DND-41 (cell line): ENCODE measurements around the gene CNTLN.
"Not testable (repeated sequence)": the region's sequence is repeated elsewhere in the genome, so short reads cannot be mapped to it uniquely, and the experiment has no call there.

ENCODE experiments used
- ATAC-seq: fragments of 200-7000 bp; cut with Tn5 transposase; 3 replicates; pipeline ENCODE4 v1.9.1; 2021; ENCODE audit warnings: low read depth; ENCODE audit not compliant: insufficient read depth
- DNase-seq: peaks from one replicate; pipeline ENCODE4 v3.0.0-alpha.2; 2020
- H2AFZ ChIP-seq: 2 replicates; pipeline ENCODE4 v1.6.0; 2012; ENCODE audit warnings: low read depth, low read length
- H3K27ac ChIP-seq: 2 replicates; pipeline ENCODE4 v1.5.1; 2012; ENCODE audit warnings: low read length, inconsistent platforms
- H3K27me3 ChIP-seq: fragments of 200-600 bp; sonication (generic); 2 replicates; pipeline ENCODE4 v1.6.0; 2012; ENCODE audit warnings: low read length, mild to moderate bottlenecking, inconsistent platforms; ENCODE audit not compliant: insufficient read depth, poor library complexity
- H3K36me3 ChIP-seq: 2 replicates; pipeline ENCODE4 v1.5.1; 2012; ENCODE audit warnings: low read length, inconsistent platforms; ENCODE audit not compliant: insufficient read depth
- H3K4me1 ChIP-seq: 2 replicates; pipeline ENCODE4 v1.5.1; 2012; ENCODE audit warnings: mild to moderate bottlenecking, low read length; ENCODE audit not compliant: insufficient read depth
- H3K4me2 ChIP-seq: 2 replicates; pipeline ENCODE4 v1.6.0; 2012; ENCODE audit warnings: mild to moderate bottlenecking, moderate library complexity, low read length, inconsistent platforms; ENCODE audit not compliant: insufficient read depth
- H3K4me3 ChIP-seq, 2 experiments: fragments of 200-600 bp in 1 of 2; shearing (Covaris generic) in 1 of 2; 2 replicates each; pipeline ENCODE4 v1.5.1; 2012 to 2016; ENCODE audit warnings: inconsistent platforms in 2 of 2, low read length in 2 of 2, mild to moderate bottlenecking in 2 of 2, low read depth in 1 of 2, moderate library complexity in 1 of 2
- H3K79me2 ChIP-seq: 2 replicates; pipeline ENCODE4 v1.6.0; 2012; ENCODE audit warnings: low read length, inconsistent platforms; ENCODE audit not compliant: insufficient read depth
- H3K9ac ChIP-seq: 2 replicates; pipeline ENCODE4 v1.6.0; 2012; ENCODE audit warnings: low read depth, mild to moderate bottlenecking, inconsistent platforms, low read length, moderate library complexity
- H3K9me3 ChIP-seq: 2 replicates; pipeline ENCODE4 v1.5.1; 2012; ENCODE audit warnings: low read length, moderate library complexity, mild to moderate bottlenecking, inconsistent platforms; ENCODE audit not compliant: insufficient read depth, severe bottlenecking
- H4K20me1 ChIP-seq: 2 replicates; pipeline ENCODE4 v1.6.0; 2012; ENCODE audit warnings: low read length; ENCODE audit not compliant: insufficient read depth
- CTCF ChIP-seq: IDR thresholded peaks from 2 replicates; pipeline ENCODE4 v1.5.1; 2012; ENCODE audit warnings: borderline replicate concordance, low read length, moderate library complexity, mild to moderate bottlenecking; ENCODE audit not compliant: poor library complexity, severe bottlenecking; ENCODE audit errors: extremely low read depth
- EZH2 ChIP-seq: IDR thresholded peaks from 3 replicates; pipeline ENCODE4 v1.6.1; 2012; ENCODE audit warnings: borderline replicate concordance, low read depth, mild to moderate bottlenecking, moderate library complexity, low read length, inconsistent platforms; ENCODE audit not compliant: severe bottlenecking

The CNTLN gene

GRCh38 chr9:17269799-17270198 is 135.0 kb downstream of the CNTLN start:
- H3K9me3 ChIP-seq = no peaks in the 10 kb centered on the region
- ATAC-seq (no peak), DNase-seq (no peak)
- no peak overlapping the region for H3K27ac ChIP-seq
- H2AFZ ChIP-seq = no peak overlapping the region
- no peaks in the 10 kb centered on the region for H3K27me3 ChIP-seq
- H3K9ac ChIP-seq = no peak overlapping the region
- peaks cover 10% of the 10 kb centered on the region for H3K4me1 ChIP-seq
- H4K20me1 ChIP-seq = no peaks in the 10 kb centered on the region
- no peaks in the 10 kb centered on the region for H3K79me2 ChIP-seq
- TF ChIP-seq EZH2 (no peak), CTCF (no peak)
- H3K36me3 ChIP-seq = no peaks in the 10 kb centered on the region
- H3K4me3 ChIP-seq = no peak overlapping the region
- H3K4me2 ChIP-seq = no peak overlapping the region

- no peak for DNase-seq
- peak overlapping the region; percentile 20; the same call in 1 of the 2 replicates for H3K4me2 ChIP-seq
- H3K36me3 ChIP-seq = peaks cover 2% of the 10 kb centered on the region; the same call in 1 of the 2 replicates
- no peaks in the 10 kb centered on the region for H4K20me1 ChIP-seq
- ATAC-seq = peak; percentile 80
- H3K27me3 ChIP-seq = no peaks in the 10 kb centered on the region
- H3K9me3 ChIP-seq = no peaks in the 10 kb centered on the region
- no peak overlapping the region for H3K4me3 ChIP-seq
- peak overlapping the region; percentile 33; the same call in 1 of the 2 replicates for H3K27ac ChIP-seq
- H3K4me1 ChIP-seq = peaks cover 10% of the 10 kb centered on the region
- TF ChIP-seq CTCF = no peak
- no peak for TF ChIP-seq EZH2
- H3K9ac ChIP-seq = no peak overlapping the region
- no peak overlapping the region for H2AFZ ChIP-seq
- H3K79me2 ChIP-seq = no peaks in the 10 kb centered on the region
Measured at GRCh38 chr9:17272536-17272935, 137.7 kb downstream of the CNTLN start.

GRCh38 chr9:17280350-17281012 is 145.6 kb downstream of the CNTLN start:
- no peak overlapping the region for H3K9ac ChIP-seq
- ATAC-seq = no peak
- no peaks in the 10 kb centered on the region for H3K4me1 ChIP-seq
- H3K79me2 ChIP-seq = no peaks in the 10 kb centered on the region
- TF ChIP-seq EZH2 = no peak
- TF ChIP-seq CTCF = no peak
- no peaks in the 10 kb centered on the region for H3K9me3 ChIP-seq
- peaks cover 11% of the 10 kb centered on the region; the same call in 1 of the 2 replicates for H3K36me3 ChIP-seq
- no peak overlapping the region for H2AFZ ChIP-seq
- H3K4me3 ChIP-seq = no peak overlapping the region
- no peaks in the 10 kb centered on the region for H4K20me1 ChIP-seq
- H3K27me3 ChIP-seq = no peaks in the 10 kb centered on the region
- DNase-seq = no peak
- no peak overlapping the region for H3K4me2 ChIP-seq
- no peak overlapping the region for H3K27ac ChIP-seq

- not testable (repeated sequence) for H4K20me1 ChIP-seq, H3K9ac ChIP-seq, ATAC-seq
Measured at GRCh38 chr9:17290673-17291072, 155.8 kb downstream of the CNTLN start.

More at GRCh38 chr9:17290673-17291072, 155.8 kb downstream of the CNTLN start:
- H3K4me2 ChIP-seq, H2AFZ ChIP-seq, H3K27ac ChIP-seq, H3K4me1 ChIP-seq, H3K27me3 ChIP-seq, H3K79me2 ChIP-seq, H3K9me3 ChIP-seq, H3K36me3 ChIP-seq, DNase-seq, H3K4me3 ChIP-seq: not testable (repeated sequence)
